ENCODE results near the gene ZFX. TPM values are rescaled to one million over a fixed set of nuclear protein-coding genes. Genes with fewer than 3 reads are reported as not detected.

The ZFX gene
- total RNA-seq, result 128 TPM

DNA sequence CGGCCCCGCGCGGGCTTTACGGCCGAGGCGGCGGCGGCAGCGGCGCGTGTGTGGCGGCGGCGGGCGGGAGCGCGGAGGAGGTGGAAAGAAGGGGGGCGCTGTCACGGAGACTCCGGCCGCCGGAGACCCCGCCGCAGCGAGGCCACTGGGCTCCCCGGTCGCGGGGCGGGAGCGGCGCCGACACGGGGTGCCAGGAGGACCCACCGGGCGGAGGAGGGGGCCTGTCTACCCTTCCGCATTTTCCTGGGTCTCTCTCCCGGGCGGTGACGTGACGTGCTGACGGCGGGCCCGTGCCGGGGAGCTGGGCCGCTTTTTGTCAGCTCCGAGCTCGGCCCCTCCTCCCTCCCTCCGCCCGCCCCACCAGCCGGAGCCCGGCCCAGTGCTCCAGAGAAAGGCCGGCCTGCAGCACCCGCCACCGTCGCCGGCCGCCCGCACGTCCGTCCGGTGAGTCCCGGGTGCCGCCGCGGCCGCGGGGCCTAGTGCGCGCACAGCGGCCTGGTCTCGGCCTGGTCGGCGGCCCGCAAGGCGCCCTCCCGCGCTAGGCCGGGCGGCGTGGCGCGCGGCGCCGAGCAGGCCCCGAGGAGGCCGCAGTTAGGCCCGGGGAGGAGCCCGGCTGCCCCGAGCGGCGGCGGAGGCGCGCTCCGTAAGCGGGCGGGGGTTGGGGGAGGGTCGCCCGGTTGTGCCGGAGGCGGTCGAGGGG is at the start of gene ZFX:
Gene ZFX (plus strand): TSS at position 379 of the 700 bp plus-strand sequence. CDS start 23,014 bp downstream, outside the sequence.

Other genes starting within 250 kb of the ZFX start
- gene APOO, start 241.8 kb upstream of the ZFX start, total RNA-seq, result 16.9 TPM
- 0.22 TPM for gene CXorf58, start 241.7 kb upstream of the ZFX start, total RNA-seq
- 33.3 TPM for gene KLHL15, start 122.5 kb upstream of the ZFX start, total RNA-seq
- gene EIF2S3, start 94.8 kb upstream of the ZFX start, total RNA-seq, result 150 TPM
- gene SUPT20HL2, start 164.3 kb downstream of the ZFX start, total RNA-seq, result not detected
- not detected for gene SUPT20HL1, start 210.9 kb downstream of the ZFX start, total RNA-seq

Measured in camera-type eye (tissue), 1 donor.